HG02610 (cell line): Measurements from ENCODE around the gene PRICKLE1.
A peak's percentile ranks its signal among the peaks of the same experiment; 100 is the strongest.

Source experiments
- ATAC-seq: cut with Tn5 transposase; IDR thresholded peaks from one replicate; pipeline ENCODE4 v1.9.1; 2021; ENCODE audit warnings: mild to moderate bottlenecking, moderate library complexity; ENCODE audit not compliant: unreplicated experiment

The PRICKLE1 gene

GRCh38 chr12:42589465-42590329 lies at the start of gene PRICKLE1:
Gene PRICKLE1 (minus strand): TSS chr12:42589746. CDS start chr12:42472516, 117,230 bp downstream.
- ATAC-seq, result peak; percentile 59

- no peak for ATAC-seq
Observed at GRCh38 chr12:42638697-42639096, 49.2 kb upstream of the PRICKLE1 start.

GRCh38 chr12:42638011-42638410 lies 48.5 kb upstream of the PRICKLE1 start:
- ATAC-seq, result no peak

GRCh38 chr12:42636993-42637392 lies 47.4 kb upstream of the PRICKLE1 start:
- ATAC-seq, result no peak

GRCh38 chr12:42633594-42633993 lies 44.0 kb upstream of the PRICKLE1 start:
- no peak for ATAC-seq

- no peak for ATAC-seq
Observed at GRCh38 chr12:42631513-42631912, 42.0 kb upstream of the PRICKLE1 start.

GRCh38 chr12:42630314-42630713 lies 40.8 kb upstream of the PRICKLE1 start:
- no peak for ATAC-seq

GRCh38 chr12:42627151-42627550 lies 37.6 kb upstream of the PRICKLE1 start:
- ATAC-seq, result no peak

GRCh38 chr12:42625611-42626010 lies 36.1 kb upstream of the PRICKLE1 start:
- no peak for ATAC-seq

- no peak for ATAC-seq
Observed at GRCh38 chr12:42617622-42618021, 28.1 kb upstream of the PRICKLE1 start.

GRCh38 chr12:42615006-42615405 lies 25.5 kb upstream of the PRICKLE1 start:
- ATAC-seq, result no peak

- ATAC-seq, result no peak
Observed at GRCh38 chr12:42612231-42612613, 22.7 kb upstream of the PRICKLE1 start.

GRCh38 chr12:42611571-42612230 lies 22.2 kb upstream of the PRICKLE1 start:
- ATAC-seq, result no peak

- ATAC-seq, result no peak
Observed at GRCh38 chr12:42609605-42610004, 20.1 kb upstream of the PRICKLE1 start.

- no peak for ATAC-seq
Observed at GRCh38 chr12:42608196-42608825, 18.8 kb upstream of the PRICKLE1 start.

GRCh38 chr12:42607584-42608058 lies 18.1 kb upstream of the PRICKLE1 start:
- no peak for ATAC-seq

- ATAC-seq, result no peak
Observed at GRCh38 chr12:42606471-42606870, 16.9 kb upstream of the PRICKLE1 start.

GRCh38 chr12:42605685-42606084 lies 16.1 kb upstream of the PRICKLE1 start:
- no peak for ATAC-seq

- no peak for ATAC-seq
Observed at GRCh38 chr12:42603246-42603990, 13.9 kb upstream of the PRICKLE1 start.

- ATAC-seq, result no peak
Observed at GRCh38 chr12:42593874-42594273, 4.3 kb upstream of the PRICKLE1 start.
